Tibial nerve (tissue), 4 donors: ENCODE data around the gene TULP4. TPM values are rescaled to one million over a fixed set of nuclear protein-coding genes. Genes with fewer than 3 reads are reported as not detected.
"Not testable (repeated sequence)": the region's sequence is repeated elsewhere in the genome, so short reads cannot be mapped to it uniquely, and the experiment has no call there.

Source experiments
- DNase-seq, 2 donors: peaks; one replicate each; pipeline ENCODE4 v3.0.0-alpha.2; 2019; ENCODE audit warnings: low spot score in 2 of 2
- H3K27ac ChIP-seq, 4 donors: fragments of 200-600 bp; sonication (generic) in 3 of 4; one replicate each; pipeline ENCODE4 v1.5.1; 2017 to 2019; ENCODE audit warnings: mild to moderate bottlenecking in 1 of 4
- H3K27me3 ChIP-seq, 2 donors: fragments of 200-600 bp; sonication (generic) in 1 of 2; one replicate each; pipeline versions ENCODE4 v1.5.1 to v1.6.0; 2017 to 2019
- H3K36me3 ChIP-seq, 3 donors: fragments of 200-600 bp; sonication (generic); one replicate each; pipeline ENCODE4 v1.5.1; 2018 to 2019
- H3K4me1 ChIP-seq, 4 donors: fragments of 200-600 bp; sonication (generic) in 3 of 4; one replicate each; pipeline ENCODE4 v1.5.1; 2017 to 2019
- H3K4me3 ChIP-seq, 4 donors: fragments of 200-600 bp; sonication (generic) in 3 of 4; one replicate each; pipeline ENCODE4 v1.5.1; 2017 to 2019; ENCODE audit warnings: mild to moderate bottlenecking in 1 of 4, moderate library complexity in 1 of 4
- H3K9me3 ChIP-seq, 4 donors: fragments of 200-600 bp; sonication (generic) in 3 of 4; one replicate each; pipeline ENCODE4 v1.5.1; 2017 to 2019
- CTCF ChIP-seq, 5 experiments: fragments of 200-600 bp in 3 of 5; fragments of 450-650 bp in 2 of 5; sonication (generic) in 3 of 5; IDR thresholded peaks; one replicate each; pipeline ENCODE4 v1.5.1; 2016 to 2019; ENCODE audit warnings: antibody characterized with exemption in 5 of 5, mild to moderate bottlenecking in 3 of 5, moderate library complexity in 2 of 5
- EP300 ChIP-seq, 2 donors: sonication (generic); formaldehyde crosslinking; IDR thresholded peaks; one replicate each; pipeline ENCODE4 v1.6.1; 2017; ENCODE audit warnings: antibody characterized with exemption in 2 of 2, mild to moderate bottlenecking in 1 of 2
- POLR2A ChIP-seq, 2 donors: fragments of 450-650 bp; IDR thresholded peaks; one replicate each; pipeline ENCODE4 v1.6.1; 2017; ENCODE audit warnings: antibody characterized with exemption in 2 of 2, mild to moderate bottlenecking in 2 of 2, moderate library complexity in 2 of 2
- WGBS, 2 donors: methylation state at CpG; one replicate each; pipeline ENCODE4 v1.1.5; 2018; 5-methylcytosine and 5-hydroxymethylcytosine counted together
- total RNA-seq, 4 donors: library from RNA; depleted of rRNA; stranded (reverse); fragments of >200 nt; gene quantifications; one replicate each; pipeline ENCODE4 v1.1.0, GENCODE V29; 2016

TULP4 gene
- total RNA-seq, 4 donors from 2014 or later = 91.2 to 109 (median 101) TPM

GRCh38 chr6:158464483-158464882 lies 152.2 kb downstream of the TULP4 start:
- no peak for TF ChIP-seq CTCF (IDR thresholded peaks at IDR 0.05)
- TF ChIP-seq POLR2A (IDR thresholded peaks at IDR 0.05) = no peak
- TF ChIP-seq EP300 (IDR thresholded peaks at IDR 0.05) = no peak
- peaks cover 0 to 52% (median 5%) of the 10 kb centered on the region in 3 donors for H3K36me3 ChIP-seq
- no peak overlapping the region for H3K27ac ChIP-seq
- peaks cover 0 to 2% (median 0%) of the 10 kb centered on the region in 4 donors for H3K4me1 ChIP-seq
- 83 to 91% methylated on average over 9 of the region's 9 CpGs for WGBS, 2 donors
- H3K4me3 ChIP-seq = no peak overlapping the region
- no peak for DNase-seq
- no peaks in the 10 kb centered on the region for H3K27me3 ChIP-seq
- peaks cover 0 to 5% (median 0%) of the 10 kb centered on the region in 4 donors for H3K9me3 ChIP-seq

GRCh38 chr6:158465257-158465656 lies 153.0 kb downstream of the TULP4 start:
- Histone ChIP-seq H3K27me3 (no peaks in the 10 kb centered on the region), H3K4me1 (peaks cover 0 to 2% (median 0%) of the 10 kb centered on the region in 4 donors), H3K9me3 (peaks cover 0 to 5% (median 0%) of the 10 kb centered on the region in 4 donors), H3K4me3 (no peak overlapping the region), H3K36me3 (peaks cover 0 to 52% (median 5%) of the 10 kb centered on the region in 3 donors), H3K27ac (no peak overlapping the region)
- WGBS, 2 donors = 47 to 58% methylated on average over 2 of the region's 2 CpGs
- TF ChIP-seq CTCF (IDR thresholded peaks at IDR 0.05) (no peak), POLR2A (IDR thresholded peaks at IDR 0.05) (no peak), EP300 (IDR thresholded peaks at IDR 0.05) (no peak)
- DNase-seq = no peak

- TF ChIP-seq EP300 (IDR thresholded peaks at IDR 0.05) = no peak
- no peak for TF ChIP-seq POLR2A (IDR thresholded peaks at IDR 0.05)
- no peak for TF ChIP-seq CTCF (IDR thresholded peaks at IDR 0.05)
- Histone ChIP-seq H3K27me3 (no peaks in the 10 kb centered on the region), H3K36me3 (peaks cover 0 to 52% (median 5%) of the 10 kb centered on the region in 3 donors), H3K4me3 (no peak overlapping the region), H3K27ac (no peak overlapping the region), H3K9me3 (peaks cover 0 to 5% (median 0%) of the 10 kb centered on the region in 4 donors), H3K4me1 (no peaks in the 10 kb centered on the region)
- WGBS, 2 donors = 68 to 71% methylated on average over 3 of the region's 3 CpGs
- no peak for DNase-seq
Measured at GRCh38 chr6:158465747-158466146, 153.5 kb downstream of the TULP4 start.

GRCh38 chr6:158467923-158468322 lies 155.7 kb downstream of the TULP4 start:
- H3K36me3 ChIP-seq = peaks cover 0 to 40% (median 3%) of the 10 kb centered on the region in 3 donors
- TF ChIP-seq EP300 (IDR thresholded peaks at IDR 0.05) (no peak), CTCF (IDR thresholded peaks at IDR 0.05) (no peak), POLR2A (IDR thresholded peaks at IDR 0.05) (no peak)
- no peak overlapping the region for H3K27ac ChIP-seq
- DNase-seq = no peak
- H3K4me3 ChIP-seq = no peak overlapping the region
- peaks cover 0 to 5% (median 0%) of the 10 kb centered on the region in 4 donors for H3K9me3 ChIP-seq
- WGBS, 2 donors = 59 to 80% methylated on average over 6 of the region's 6 CpGs
- no peaks in the 10 kb centered on the region for H3K27me3 ChIP-seq
- H3K4me1 ChIP-seq = no peaks in the 10 kb centered on the region

- WGBS, 2 donors = 89 to 91% methylated on average over 6 of the region's 6 CpGs
- TF ChIP-seq EP300 (IDR thresholded peaks at IDR 0.05) (no peak), CTCF (IDR thresholded peaks at IDR 0.05) (no peak), POLR2A (IDR thresholded peaks at IDR 0.05) (no peak)
- Histone ChIP-seq H3K9me3 (peaks cover 0 to 5% (median 0%) of the 10 kb centered on the region in 4 donors), H3K36me3 (peaks cover 0 to 37% (median 0%) of the 10 kb centered on the region in 3 donors), H3K27me3 (no peaks in the 10 kb centered on the region), H3K4me1 (no peaks in the 10 kb centered on the region), H3K4me3 (no peak overlapping the region), H3K27ac (no peak overlapping the region)
- DNase-seq = no peak
Measured at GRCh38 chr6:158468666-158469065, 156.4 kb downstream of the TULP4 start.

GRCh38 chr6:158470023-158470422 lies 157.8 kb downstream of the TULP4 start:
- WGBS, 2 donors = 96% methylated on average over 18 of the region's 18 CpGs
- H3K4me3 ChIP-seq, DNase-seq, H3K4me1 ChIP-seq, H3K9me3 ChIP-seq, H3K27me3 ChIP-seq, H3K27ac ChIP-seq: not testable (repeated sequence)
- peaks cover 0 to 29% (median 0%) of the 10 kb centered on the region in 3 donors for H3K36me3 ChIP-seq
